Activated CD4-positive, alpha-beta T cell treated with anti-CD3 and anti-CD28 coated beads, Interleukin-2, amount 10 ng/mL, durations not matched to agents 7 days and 5 days (primary cell): ENCODE measurements around the gene GSTM4. TPM values are rescaled to one million over a fixed set of nuclear protein-coding genes. Genes with fewer than 3 reads are reported as not detected.
A peak's percentile ranks its signal among the peaks of the same experiment; 100 is the strongest.
"Not testable (repeated sequence)": the region's sequence is repeated elsewhere in the genome, so short reads cannot be mapped to it uniquely, and the experiment has no call there.

Source experiments
- CTCF ChIA-PET: fragments of 350-600 bp; sonication (Branson Sonifier 250); formaldehyde crosslinking; loops from one replicate; lab custom pipeline; 2021; ENCODE audit warnings: antibody characterized with exemption; lab: Charles Lee
- POLR2A ChIA-PET: fragments of 350-600 bp; sonication (Branson Sonifier 250); formaldehyde crosslinking; loops from one replicate; lab custom pipeline; 2021; ENCODE audit warnings: antibody characterized with exemption; lab: Charles Lee
- DNase-seq: peaks from one replicate; pipeline ENCODE4 v3.0.0-alpha.2; 2020
- H3K27ac Mint-ChIP-seq: one replicate; pipeline ENCODE4 v1.8.0; 2021; ENCODE audit warnings: mild to moderate bottlenecking, moderate library complexity, mixed read lengths
- H3K27me3 Mint-ChIP-seq: one replicate; pipeline ENCODE4 v1.8.0; 2021; ENCODE audit warnings: mixed read lengths
- H3K36me3 Mint-ChIP-seq: one replicate; pipeline ENCODE4 v1.8.0; 2021; ENCODE audit warnings: low read depth, mixed read lengths
- H3K4me1 Mint-ChIP-seq: one replicate; pipeline ENCODE4 v1.8.0; 2021; ENCODE audit warnings: mixed read lengths
- H3K4me3 Mint-ChIP-seq: one replicate; pipeline ENCODE4 v1.8.0; 2021; ENCODE audit warnings: mild to moderate bottlenecking, moderate library complexity, mixed read lengths
- H3K9me3 Mint-ChIP-seq: one replicate; pipeline ENCODE4 v1.8.0; 2021; ENCODE audit warnings: mixed read lengths
- total RNA-seq, 2 experiments: library from RNA; stranded (reverse); gene quantifications; one replicate each; pipeline ENCODE4 v1.2.3, GENCODE V29; 2021

GSTM4 gene
- total RNA-seq, 2 experiments from 2014 or later: 34.3 to 36.3 TPM

GRCh38 chr1:109667452-109668122 lies 11.7 kb downstream of the GSTM4 start, which contains the start of gene GSTM2:
TSS of gene GSTM2 (plus strand) at chr1:109668057. CDS start at chr1:109668116, 59 bp downstream.
- ChIA-PET POLR2A (no interaction called here), CTCF (interaction anchor here (0.6 to 1.4 kb wide), 3 partner anchors 28 to 1272 kb away, joined by 3 to 4 read pairs (median 3); no protein-coding TSS in a partner anchor)
- peak; percentile 89 for DNase-seq
- Mint-ChIP-seq H3K27me3 (no peaks in the 10 kb centered on the region), H3K4me1 (peaks cover 27% of the 10 kb centered on the region), H3K27ac (peak within 1 kb of the TSS; percentile 75), H3K36me3 (peaks cover 2% of the 10 kb centered on the region), H3K9me3 (no peaks in the 10 kb centered on the region), H3K4me3 (peak within 1 kb of the TSS; percentile 75)

- Mint-ChIP-seq H3K4me1 (peaks cover 27% of the 10 kb centered on the region), H3K27ac (peak overlapping the region; percentile 75), H3K27me3 (no peaks in the 10 kb centered on the region), H3K4me3 (peak overlapping the region; percentile 75), H3K36me3 (peaks cover 2% of the 10 kb centered on the region), H3K9me3 (no peaks in the 10 kb centered on the region)
- POLR2A ChIA-PET: interaction anchor here (0.6 kb wide), 1 partner anchor 424 kb away, joined by 3 read pairs; no protein-coding TSS in a partner anchor
- no peak for DNase-seq
- CTCF ChIA-PET: interaction anchor here (0.6 to 1.8 kb wide), 5 partner anchors 28 to 1271 kb away, joined by 3 to 4 read pairs (median 3); no protein-coding TSS in a partner anchor
Measured at GRCh38 chr1:109668123-109668775, 12.3 kb downstream of the GSTM4 start.

- DNase-seq: peak; percentile 23
- Mint-ChIP-seq H3K9me3 (no peaks in the 10 kb centered on the region), H3K27ac (peak overlapping the region; percentile 42), H3K36me3 (peaks cover 2% of the 10 kb centered on the region), H3K4me3 (peak overlapping the region; percentile 49), H3K4me1 (peaks cover 27% of the 10 kb centered on the region), H3K27me3 (no peaks in the 10 kb centered on the region)
- ChIA-PET CTCF (interaction anchor here (1.4 to 1.8 kb wide), 3 partner anchors 59 to 137 kb away, joined by 3 to 4 read pairs (median 3); no protein-coding TSS in a partner anchor), POLR2A (no interaction called here)
Measured at GRCh38 chr1:109669246-109669948, 13.5 kb downstream of the GSTM4 start.

GRCh38 chr1:109669949-109670302 lies 14.0 kb downstream of the GSTM4 start:
- H3K27me3 Mint-ChIP-seq, H3K9me3 Mint-ChIP-seq, DNase-seq, POLR2A ChIA-PET, H3K36me3 Mint-ChIP-seq: not testable (repeated sequence)
- Mint-ChIP-seq H3K4me3 (peak overlapping the region; percentile 49), H3K27ac (peak overlapping the region; percentile 42), H3K4me1 (peaks cover 27% of the 10 kb centered on the region)
- CTCF ChIA-PET: interaction anchor here (0.6 to 1.8 kb wide), 5 partner anchors 30 to 361 kb away, joined by 3 to 6 read pairs (median 3); no protein-coding TSS in a partner anchor

GRCh38 chr1:109671067-109671466 lies 15.2 kb downstream of the GSTM4 start:
- no peak for DNase-seq
- peaks cover 2% of the 10 kb centered on the region for H3K36me3 Mint-ChIP-seq
- POLR2A ChIA-PET: no interaction called here
- H3K27me3 Mint-ChIP-seq: no peaks in the 10 kb centered on the region
- H3K4me3 Mint-ChIP-seq: no peak overlapping the region
- H3K27ac Mint-ChIP-seq: no peak overlapping the region
- H3K9me3 Mint-ChIP-seq: no peaks in the 10 kb centered on the region
- H3K4me1 Mint-ChIP-seq: peaks cover 27% of the 10 kb centered on the region
- CTCF ChIA-PET: interaction anchor here (0.7 to 1.6 kb wide), 2 partner anchors 31 to 101 kb away, joined by 3 to 6 read pairs; no protein-coding TSS in a partner anchor

GRCh38 chr1:109673861-109674260 lies 18.0 kb downstream of the GSTM4 start:
- DNase-seq, CTCF ChIA-PET, POLR2A ChIA-PET, H3K9me3 Mint-ChIP-seq, H3K27ac Mint-ChIP-seq, H3K27me3 Mint-ChIP-seq, H3K4me3 Mint-ChIP-seq, H3K36me3 Mint-ChIP-seq: not testable (repeated sequence)
- H3K4me1 Mint-ChIP-seq: peaks cover 19% of the 10 kb centered on the region

GRCh38 chr1:109676683-109677381 lies 20.9 kb downstream of the GSTM4 start:
- CTCF ChIA-PET, DNase-seq, H3K4me3 Mint-ChIP-seq, H3K27me3 Mint-ChIP-seq, H3K27ac Mint-ChIP-seq, H3K9me3 Mint-ChIP-seq, H3K4me1 Mint-ChIP-seq, H3K36me3 Mint-ChIP-seq, POLR2A ChIA-PET: not testable (repeated sequence)

- Mint-ChIP-seq H3K36me3 (no peaks in the 10 kb centered on the region), H3K27me3 (no peaks in the 10 kb centered on the region), H3K4me3 (no peak overlapping the region), H3K27ac (no peak overlapping the region), H3K4me1 (no peaks in the 10 kb centered on the region), H3K9me3 (no peaks in the 10 kb centered on the region)
- CTCF ChIA-PET: no interaction called here
- no peak for DNase-seq
- POLR2A ChIA-PET: no interaction called here
Measured at GRCh38 chr1:109677459-109677858, 21.6 kb downstream of the GSTM4 start.

GRCh38 chr1:109678637-109679036 lies 22.7 kb downstream of the GSTM4 start:
- H3K27me3 Mint-ChIP-seq, H3K27ac Mint-ChIP-seq, H3K9me3 Mint-ChIP-seq, H3K4me1 Mint-ChIP-seq, POLR2A ChIA-PET, H3K4me3 Mint-ChIP-seq, H3K36me3 Mint-ChIP-seq, DNase-seq: not testable (repeated sequence)
- CTCF ChIA-PET: interaction anchor here (1.2 kb wide), 1 partner anchor 38 kb away, joined by 3 read pairs; no protein-coding TSS in a partner anchor

- POLR2A ChIA-PET, CTCF ChIA-PET, H3K36me3 Mint-ChIP-seq: not testable (repeated sequence)
Measured at GRCh38 chr1:109684777-109685176, 28.9 kb downstream of the GSTM4 start.

GRCh38 chr1:109685399-109685798 lies 29.5 kb downstream of the GSTM4 start:
- H3K27me3 Mint-ChIP-seq, H3K27ac Mint-ChIP-seq, CTCF ChIA-PET, H3K4me3 Mint-ChIP-seq, DNase-seq, H3K9me3 Mint-ChIP-seq, POLR2A ChIA-PET: not testable (repeated sequence)
- H3K36me3 Mint-ChIP-seq: peaks cover 10% of the 10 kb centered on the region
- H3K4me1 Mint-ChIP-seq: peaks cover 19% of the 10 kb centered on the region

More at GRCh38 chr1:109684777-109685176, 28.9 kb downstream of the GSTM4 start:
- not testable (repeated sequence) for H3K4me3 Mint-ChIP-seq, DNase-seq, H3K27ac Mint-ChIP-seq, H3K27me3 Mint-ChIP-seq, H3K9me3 Mint-ChIP-seq
- H3K4me1 Mint-ChIP-seq: peaks cover 18% of the 10 kb centered on the region

GRCh38 chr1:109685890-109686289 lies 30.0 kb downstream of the GSTM4 start:
- H3K9me3 Mint-ChIP-seq, H3K27me3 Mint-ChIP-seq, POLR2A ChIA-PET, H3K4me3 Mint-ChIP-seq, CTCF ChIA-PET, H3K27ac Mint-ChIP-seq, DNase-seq: not testable (repeated sequence)
- Mint-ChIP-seq H3K4me1 (peaks cover 20% of the 10 kb centered on the region), H3K36me3 (peaks cover 14% of the 10 kb centered on the region)
